HL-60/S4 treated with retinoic acid at 250 ng/mL for 4 days and 3 days (cell line): Measurements from ENCODE around the gene CREG2.

Experiments used
- in situ Hi-C: fragments of 300-500 bp; cut with MboI; formaldehyde crosslinking; loops from 2 replicates; pipeline ENCODE4 v1.7.0; 2022; ENCODE audit warnings: low sequenced_read_pairs

The CREG2 gene

GRCh38 chr2:101310834-101311695, 76.2 kb downstream of the CREG2 start:
- in situ Hi-C loops = no loop called here

- in situ Hi-C loops = no loop called here
These were observed 77.0 kb downstream of the CREG2 start for GRCh38 chr2:101310090-101310833.

GRCh38 chr2:101308432-101309210, 78.7 kb downstream of the CREG2 start, which contains the start of gene RNF149:
RNF149 (minus strand) TSS chr2:101308701; CDS start chr2:101308588, 113 bp downstream.
- in situ Hi-C loops = no loop called here

GRCh38 chr2:101307950-101308431, 79.3 kb downstream of the CREG2 start:
- in situ Hi-C loops = no loop called here

- in situ Hi-C loops = no loop called here
These were observed 79.8 kb downstream of the CREG2 start for GRCh38 chr2:101307503-101307902.

GRCh38 chr2:101306410-101306809, 80.9 kb downstream of the CREG2 start:
- in situ Hi-C loops = no loop called here

GRCh38 chr2:101305492-101306078, 81.7 kb downstream of the CREG2 start:
- in situ Hi-C loops = no loop called here

- in situ Hi-C loops = no loop called here
These were observed 82.3 kb downstream of the CREG2 start for GRCh38 chr2:101305035-101305434.

GRCh38 chr2:101303688-101304087, 83.6 kb downstream of the CREG2 start:
- in situ Hi-C loops = no loop called here

GRCh38 chr2:101302016-101302415, 85.3 kb downstream of the CREG2 start:
- in situ Hi-C loops = no loop called here

GRCh38 chr2:101300836-101301235, 86.5 kb downstream of the CREG2 start:
- in situ Hi-C loops = no loop called here

- in situ Hi-C loops = no loop called here
These were observed 87.1 kb downstream of the CREG2 start for GRCh38 chr2:101300164-101300563.

- in situ Hi-C loops = no loop called here
These were observed 87.7 kb downstream of the CREG2 start for GRCh38 chr2:101299604-101300003.

GRCh38 chr2:101297383-101297782, 89.9 kb downstream of the CREG2 start:
- in situ Hi-C loops = no loop called here

- in situ Hi-C loops = no loop called here
These were observed 90.9 kb downstream of the CREG2 start for GRCh38 chr2:101296371-101296770.

GRCh38 chr2:101295895-101296294, 91.4 kb downstream of the CREG2 start:
- in situ Hi-C loops = no loop called here
